HG02642 (cell line): ENCODE data around the gene TRAF3IP3.

Source experiments
- ATAC-seq: cut with Tn5 transposase; IDR thresholded peaks from one replicate; pipeline ENCODE4 v1.9.1; 2021; ENCODE audit warnings: mild to moderate bottlenecking; ENCODE audit not compliant: unreplicated experiment, poor library complexity

TRAF3IP3 gene

GRCh38 chr1:209736490-209737117, 19.2 kb upstream of the TRAF3IP3 start:
- ATAC-seq: no peak

DNA sequence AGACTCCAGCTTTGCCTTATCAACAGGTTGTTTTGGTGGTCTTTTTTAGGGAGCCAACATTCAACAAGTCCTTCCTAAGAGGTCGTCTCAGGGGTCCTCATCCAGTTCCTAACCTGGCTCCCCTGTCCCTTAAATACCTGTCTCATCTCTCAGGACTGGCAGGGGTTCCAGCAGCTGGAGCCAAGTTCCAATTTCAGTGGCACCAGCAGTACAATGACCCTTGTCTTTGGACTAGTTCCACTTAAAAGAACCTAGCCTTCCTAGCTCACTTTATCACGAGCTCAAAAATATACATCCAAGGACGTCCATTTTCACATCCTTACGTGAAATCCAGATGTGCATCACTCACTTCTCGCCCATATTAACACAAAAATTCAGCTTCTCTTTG, 18.7 kb upstream of the TRAF3IP3 start:
- ATAC-seq: no peak

GRCh38 chr1:209738270-209738669, 17.6 kb upstream of the TRAF3IP3 start:
- no peak for ATAC-seq

DNA sequence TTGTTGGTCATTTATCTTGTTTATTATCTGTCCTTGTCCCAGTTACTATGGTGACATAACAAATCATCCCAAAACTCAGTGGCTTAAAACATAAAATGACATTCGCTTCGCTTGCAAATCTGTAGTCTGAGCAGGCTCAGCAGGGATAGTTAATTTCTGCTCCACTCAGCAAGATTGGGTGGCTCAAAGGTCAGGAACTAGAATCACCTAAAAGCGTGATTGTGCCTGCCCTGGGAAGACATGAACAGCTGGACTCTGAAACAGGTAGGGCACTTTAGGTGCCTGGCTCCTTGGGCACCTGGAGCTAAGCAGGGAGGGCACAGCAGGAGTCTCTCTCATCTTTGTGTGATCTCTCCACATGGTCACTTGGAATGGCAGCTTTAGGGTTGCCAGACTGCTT, 14.7 kb upstream of the TRAF3IP3 start:
- no peak for ATAC-seq

DNA sequence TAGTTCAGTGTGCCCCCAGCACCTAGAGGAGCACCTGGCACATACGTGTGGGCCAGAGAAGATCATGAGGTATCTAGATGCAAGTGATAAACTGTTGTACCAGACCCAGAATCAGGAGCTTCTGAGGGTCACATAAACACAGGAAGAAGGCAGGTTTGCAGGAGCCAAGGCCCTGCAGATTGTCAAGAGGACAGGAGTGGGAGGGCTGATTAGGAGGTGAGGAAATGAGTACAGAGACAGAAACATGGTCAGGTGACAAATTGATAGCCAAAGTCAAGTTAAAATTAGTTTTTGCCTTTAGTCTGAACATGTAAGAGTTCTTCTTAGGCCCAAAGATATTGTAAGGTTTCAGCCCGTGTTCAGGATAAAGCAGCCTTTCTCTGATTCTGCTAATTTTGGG, 14.0 kb upstream of the TRAF3IP3 start:
- no peak for ATAC-seq

GRCh38 chr1:209742409-209743144, 13.3 kb upstream of the TRAF3IP3 start:
- no peak for ATAC-seq

GRCh38 chr1:209743145-209743482, 12.7 kb upstream of the TRAF3IP3 start:
- no peak for ATAC-seq

- no peak for ATAC-seq
These were observed 9.2 kb upstream of the TRAF3IP3 start for GRCh38 chr1:209746451-209747165.

DNA sequence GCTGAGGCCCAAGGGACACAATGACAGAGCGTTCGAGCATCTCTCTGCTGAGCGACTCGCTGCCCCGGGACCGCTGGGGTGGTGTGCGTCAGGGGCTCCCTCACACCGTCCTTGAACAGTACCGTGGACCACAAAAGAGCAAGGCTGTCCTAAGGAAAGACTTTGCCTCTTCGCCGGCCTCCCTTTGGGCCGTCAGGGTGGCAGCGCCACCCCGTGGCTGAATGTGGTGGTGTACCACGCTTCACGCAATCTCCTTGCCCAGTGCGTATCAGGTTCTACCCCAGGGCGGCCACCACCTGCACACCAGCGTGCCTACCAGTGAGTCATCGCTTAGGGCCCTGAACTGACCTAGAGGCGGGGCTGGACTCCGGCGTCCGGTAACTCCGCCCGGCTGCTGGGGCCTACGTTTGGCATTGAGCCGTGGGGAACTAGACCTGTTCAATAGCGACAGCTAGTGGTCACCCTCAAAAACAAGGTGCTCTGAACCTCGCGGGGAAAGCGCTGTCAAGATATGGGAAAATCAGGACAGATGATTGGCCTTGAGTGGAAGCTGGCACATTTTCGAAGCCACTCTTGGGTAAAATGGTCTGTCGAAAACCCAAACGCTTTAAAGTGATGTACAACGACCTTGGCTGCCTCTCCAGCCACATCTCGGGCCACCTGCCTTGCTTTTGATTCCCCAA, 8.1 kb upstream of the TRAF3IP3 start:
- peak; percentile 87 for ATAC-seq

- no peak for ATAC-seq
These were observed 7.2 kb upstream of the TRAF3IP3 start for GRCh38 chr1:209748620-209749019.

- ATAC-seq: no peak
These were observed 6.6 kb upstream of the TRAF3IP3 start for GRCh38 chr1:209749205-209749604.

DNA sequence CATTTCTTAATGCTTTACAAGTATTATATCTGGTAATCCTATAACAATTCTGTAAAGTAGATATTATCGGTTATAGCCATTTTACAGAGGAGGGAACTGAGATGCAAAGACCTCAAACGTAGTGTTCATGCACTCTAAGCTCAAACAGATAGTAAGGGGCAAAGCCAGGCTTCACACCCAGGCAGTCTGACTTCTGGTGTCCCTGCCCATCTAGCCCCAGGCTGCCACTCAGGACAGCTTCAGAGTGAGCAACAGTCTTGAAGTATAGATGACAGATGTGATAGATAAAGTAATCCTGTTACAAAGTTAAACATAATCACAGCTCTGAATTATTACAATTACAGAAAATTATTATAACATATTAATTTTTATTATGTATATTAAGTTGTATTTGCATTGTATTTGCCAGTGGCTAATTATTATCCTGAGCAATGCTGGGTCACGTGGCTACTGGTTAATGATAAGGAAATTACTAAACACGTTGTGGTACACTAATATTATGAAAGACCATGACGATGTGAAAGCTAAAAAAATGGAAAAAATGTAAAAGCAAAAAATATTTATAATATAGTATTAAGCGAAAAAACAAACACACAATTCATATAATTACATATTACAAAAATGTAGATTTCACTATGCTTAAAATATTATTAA, 6.1 kb upstream of the TRAF3IP3 start:
- no peak for ATAC-seq

- peak; percentile 38 for ATAC-seq
These were observed 4.1 kb upstream of the TRAF3IP3 start for GRCh38 chr1:209751627-209752231.

DNA sequence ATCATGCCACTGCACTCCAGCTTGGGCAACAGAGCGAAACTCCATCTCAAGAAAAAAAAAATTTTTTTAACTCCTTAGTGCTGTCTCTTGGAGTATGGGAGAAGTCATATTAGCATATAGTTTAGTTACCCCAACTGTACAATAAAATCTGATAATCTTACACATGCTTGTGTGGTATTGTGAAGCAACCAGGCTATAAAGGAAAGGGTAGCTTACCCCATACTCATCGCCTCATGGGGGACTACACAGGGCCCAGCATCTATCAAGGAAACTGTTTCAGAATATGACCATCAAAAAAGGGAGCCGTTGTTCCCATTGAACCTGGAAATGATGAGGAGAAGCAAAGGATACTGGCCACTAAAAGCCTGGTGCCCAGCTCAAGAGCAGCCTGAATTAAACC, 3.0 kb upstream of the TRAF3IP3 start:
- ATAC-seq: no peak

- no peak for ATAC-seq
These were observed 597 bp upstream of the TRAF3IP3 start for GRCh38 chr1:209755256-209755655.

DNA sequence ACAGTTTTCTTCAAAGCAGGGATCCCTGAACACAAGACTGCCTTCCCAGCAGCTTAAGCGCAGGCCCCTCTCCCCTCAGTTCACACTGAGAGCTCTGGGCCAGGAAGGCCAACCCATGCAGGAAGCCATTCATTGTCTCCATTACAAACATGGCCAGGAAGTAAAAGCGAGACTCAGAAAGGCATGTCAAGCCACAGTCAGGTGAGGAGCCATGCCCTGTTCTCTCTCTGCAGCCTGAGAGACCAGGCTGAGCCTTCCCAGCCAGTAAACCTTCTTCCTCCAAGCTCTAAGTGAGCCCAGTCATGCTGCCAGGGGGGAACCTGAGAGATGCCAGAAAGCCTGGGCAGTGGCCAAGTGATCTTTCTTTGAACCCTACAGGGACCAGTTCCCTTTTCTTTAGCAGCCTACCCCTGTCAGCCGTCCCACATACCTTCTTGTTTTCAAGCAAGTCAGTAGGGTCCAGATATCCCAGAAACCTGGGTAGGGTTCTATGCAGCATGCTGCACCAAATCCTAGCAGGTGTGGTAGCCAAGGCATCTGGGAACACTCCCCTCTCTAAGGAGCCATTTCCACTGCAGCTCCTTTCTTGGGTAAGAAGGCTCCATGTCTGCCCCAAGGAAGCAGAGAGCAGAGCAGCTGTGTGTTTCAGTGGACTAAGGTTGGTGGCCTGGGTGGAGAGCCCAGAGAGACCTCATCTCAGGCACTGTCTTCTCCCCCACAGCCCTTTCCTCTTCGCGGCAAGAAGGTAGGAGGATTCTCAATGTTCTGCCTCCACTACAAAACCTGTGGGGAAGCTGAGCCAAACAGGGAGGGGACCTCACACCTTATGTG, 977 bp downstream of the TRAF3IP3 start:
- ATAC-seq: peak; percentile 35

GRCh38 chr1:209758400-209758799, 2.5 kb downstream of the TRAF3IP3 start:
- ATAC-seq: no peak

GRCh38 chr1:209759829-209760359, 4.0 kb downstream of the TRAF3IP3 start:
- ATAC-seq: no peak

DNA sequence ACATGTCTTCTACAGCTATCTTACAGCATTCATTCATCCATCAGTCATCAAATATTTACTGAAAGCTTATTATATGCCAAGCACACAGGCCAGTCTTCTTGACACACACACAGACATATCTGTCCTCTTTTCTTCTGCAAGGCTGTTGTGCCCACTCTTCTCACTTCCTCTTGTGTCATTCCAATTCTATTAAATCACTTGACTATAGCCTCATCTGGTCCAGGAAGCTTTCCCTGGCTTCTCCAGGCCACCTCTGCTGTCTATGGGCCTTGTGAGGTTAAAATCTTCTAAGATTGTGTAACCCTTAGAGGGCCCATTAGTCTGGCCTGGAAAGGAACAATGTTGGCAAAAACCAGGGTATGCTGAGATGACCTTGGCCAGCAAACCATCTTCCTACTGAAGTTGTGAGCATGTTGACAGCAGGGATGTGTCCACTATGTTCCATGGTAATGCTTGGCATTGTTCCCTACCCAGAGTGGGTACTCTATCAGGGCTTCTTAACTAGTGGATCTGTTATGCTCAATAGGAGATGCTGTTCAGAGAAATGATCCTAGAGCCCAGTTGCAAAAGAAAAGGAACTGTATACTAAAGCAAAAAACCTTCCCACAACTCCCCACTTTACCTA, 5.3 kb downstream of the TRAF3IP3 start:
- no peak for ATAC-seq
